AG09309 (cell line): ENCODE data around the gene FANCE.

Experiments
- DNase-seq: peaks from one replicate; pipeline ENCODE4 v3.0.0-alpha.2; 2010; ENCODE audit warnings: low read depth
- H3K4me3 ChIP-seq: 2 replicates; pipeline ENCODE4 v1.5.1; 2011; ENCODE audit warnings: mild to moderate bottlenecking, low read depth, low read length, moderate library complexity; ENCODE audit not compliant: control insufficient read depth
- CTCF ChIP-seq: IDR thresholded peaks from 2 replicates; pipeline ENCODE4 v1.5.1; 2011; ENCODE audit warnings: mild to moderate bottlenecking, low read depth, low read length, inconsistent platforms; ENCODE audit not compliant: insufficient read depth, control insufficient read depth; ENCODE audit errors: missing control alignments

Gene FANCE

GRCh38 chr6:35492974-35493284 is 40.8 kb downstream of the FANCE start:
- no peak for DNase-seq
- TF ChIP-seq CTCF, result no peak
- H3K4me3 ChIP-seq, result no peak overlapping the region

- no peak for TF ChIP-seq CTCF
- H3K4me3 ChIP-seq, result no peak overlapping the region
- no peak for DNase-seq
Measured at GRCh38 chr6:35493307-35493983, 41.3 kb downstream of the FANCE start.

GRCh38 chr6:35494161-35494563 is 42.0 kb downstream of the FANCE start:
- no peak for TF ChIP-seq CTCF
- DNase-seq, result no peak
- H3K4me3 ChIP-seq, result no peak overlapping the region

- peak overlapping the region; percentile 74 for H3K4me3 ChIP-seq
- DNase-seq, result no peak
- no peak for TF ChIP-seq CTCF
Measured at GRCh38 chr6:35495258-35496035, 43.3 kb downstream of the FANCE start.

GRCh38 chr6:35496036-35496840 is 44.1 kb downstream of the FANCE start:
- TF ChIP-seq CTCF, result no peak
- DNase-seq, result no peak
- H3K4me3 ChIP-seq, result peak overlapping the region; percentile 74

- no peak for DNase-seq
- H3K4me3 ChIP-seq, result peak within 1 kb of the TSS; percentile 74
- TF ChIP-seq CTCF, result peak; percentile 18
Measured at GRCh38 chr6:35496841-35497570, 44.9 kb downstream of the FANCE start, which contains the start of gene TEAD3. TSS of gene TEAD3 (minus strand) at chr6:35497079.
